CD4-positive, alpha-beta T cell (primary cell): ENCODE results near the gene CNKSR3. TPM values are rescaled to one million over a fixed set of nuclear protein-coding genes. Genes with fewer than 3 reads are reported as not detected.

Source experiments
- ATAC-seq: fragments of 200-7000 bp; cut with Tn5 transposase; one replicate; pipeline ENCODE4 v1.10.0; 2022; ENCODE audit warnings: mild to moderate bottlenecking; ENCODE audit not compliant: poor library complexity
- CTCF ChIA-PET: fragments of 350-600 bp; sonication (Branson Sonifier 250); formaldehyde crosslinking; loops from one replicate; lab custom pipeline; 2021; ENCODE audit warnings: antibody characterized with exemption, inconsistent platforms; lab: Charles Lee
- POLR2A ChIA-PET: fragments of 350-600 bp; sonication (Branson Sonifier 250); formaldehyde crosslinking; loops from one replicate; lab custom pipeline; 2021; ENCODE audit warnings: antibody characterized with exemption, inconsistent platforms; lab: Charles Lee
- DNase-seq, 14 experiments: peaks; one replicate each; pipeline ENCODE4 v3.0.0-alpha.2; 2013 to 2020; ENCODE audit warnings: mixed read lengths in 2 of 14
- H3K27ac ChIP-seq, 2 donors: one replicate each; pipeline versions ENCODE4 v1.5.1 to v1.7.0; 2013; ENCODE audit warnings: low read length in 2 of 2, low read depth in 1 of 2, mild to moderate bottlenecking in 1 of 2
- H3K27me3 ChIP-seq, 2 experiments: 1 replicate in 1 of 2; 2 replicates in 1 of 2; pipeline versions ENCODE4 v1.6.1 to v1.7.0; 2013; ENCODE audit warnings: low read length in 2 of 2, control low read depth in 1 of 2, mild to moderate bottlenecking in 1 of 2, moderate library complexity in 1 of 2; ENCODE audit not compliant: insufficient read depth in 2 of 2, control insufficient read depth in 1 of 2
- H3K36me3 ChIP-seq: one replicate; pipeline ENCODE4 v1.6.1; 2013; ENCODE audit warnings: low read length, control low read depth; ENCODE audit not compliant: insufficient read depth
- H3K4me1 ChIP-seq: one replicate; pipeline ENCODE4 v1.6.1; 2013; ENCODE audit warnings: low read length, control low read depth; ENCODE audit not compliant: insufficient read depth
- H3K4me3 ChIP-seq: one replicate; pipeline ENCODE4 v1.5.1; 2013; ENCODE audit warnings: mild to moderate bottlenecking, low read length, moderate library complexity
- H3K9me3 ChIP-seq, 2 experiments: 1 replicate in 1 of 2; 2 replicates in 1 of 2; pipeline versions ENCODE4 v1.6.1 to v1.7.0; 2013; ENCODE audit warnings: low read length in 2 of 2, mild to moderate bottlenecking in 2 of 2, control low read depth in 1 of 2, moderate library complexity in 1 of 2; ENCODE audit not compliant: control insufficient read depth in 1 of 2, insufficient read depth in 1 of 2
- H3K27ac Mint-ChIP-seq: one replicate; pipeline ENCODE4 v1.8.0; 2020; ENCODE audit warnings: mixed read lengths
- H3K27me3 Mint-ChIP-seq: one replicate; pipeline ENCODE4 v1.8.0; 2021; ENCODE audit warnings: mixed read lengths
- H3K36me3 Mint-ChIP-seq: one replicate; pipeline ENCODE4 v1.8.0; 2021; ENCODE audit warnings: low read depth, mixed read lengths
- H3K4me1 Mint-ChIP-seq: one replicate; pipeline ENCODE4 v1.8.0; 2021; ENCODE audit warnings: low read depth, mixed read lengths
- H3K4me3 Mint-ChIP-seq: one replicate; pipeline ENCODE4 v1.8.0; 2020; ENCODE audit warnings: mild to moderate bottlenecking, mixed read lengths
- H3K9me3 Mint-ChIP-seq: one replicate; pipeline ENCODE4 v1.8.0; 2020; ENCODE audit warnings: mixed read lengths
- intact Hi-C, 2 experiments: fragments of 100-400 bp; cut with DNase I in 1 of 2; cut with micrococcal nuclease in 1 of 2; formaldehyde crosslinking; loops; one replicate each; pipeline versions ENCODE4 v1.15.1 to v1.9.0; 2023 to 2025; cut with DNase I, micrococcal nuclease
- total RNA-seq, 174 experiments: library from RNA in 2 of 174; stranded (reverse) in 2 of 174; gene quantifications; one replicate each; pipeline ENCODE4 v1.2.3 and lab custom pipeline; 2021 to 2026
- TF ChIP-seq, protein P1 (sequence below): fragments of 200-600 bp; IDR thresholded peaks from one replicate; pipeline ENCODE4 v1.8.0; 2022; ENCODE audit warnings: antibody characterized with exemption, mild to moderate bottlenecking

The CNKSR3 gene
- total RNA-seq, 2 experiments from 2014 or later = 0.14 TPM; not detected in 1

DNA sequence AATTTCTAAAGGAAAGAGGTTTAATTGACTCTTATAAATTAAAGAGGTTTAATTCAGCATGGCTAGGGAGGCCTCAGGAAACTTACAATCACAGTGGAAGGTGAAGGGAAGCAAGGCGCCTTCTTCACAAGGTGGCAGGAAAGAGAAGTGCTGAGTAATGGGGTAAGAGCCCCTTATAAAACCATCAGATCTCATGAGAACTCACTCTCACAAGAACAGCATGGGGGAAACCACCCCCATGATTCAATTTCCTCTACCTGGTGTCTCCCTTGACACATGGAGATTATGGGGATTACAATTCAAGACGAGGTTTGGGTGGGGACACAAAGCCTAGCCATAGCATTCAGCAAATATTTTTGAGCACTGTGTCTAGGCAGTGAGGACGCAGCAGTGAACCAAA is 150.0 kb downstream of the CNKSR3 start:
- Mint-ChIP-seq H3K36me3 (no peaks in the 10 kb centered on the region), H3K27ac (no peak overlapping the region), H3K4me1 (peaks cover 15% of the 10 kb centered on the region), H3K27me3 (no peaks in the 10 kb centered on the region), H3K4me3 (no peak overlapping the region), H3K9me3 (no peaks in the 10 kb centered on the region)
- no peaks in the 10 kb centered on the region for H3K27me3 ChIP-seq
- no peaks in the 10 kb centered on the region for H3K9me3 ChIP-seq
- intact Hi-C loops = no loop called here
- H3K4me1 ChIP-seq = no peaks in the 10 kb centered on the region
- TF ChIP-seq, protein P1, sequence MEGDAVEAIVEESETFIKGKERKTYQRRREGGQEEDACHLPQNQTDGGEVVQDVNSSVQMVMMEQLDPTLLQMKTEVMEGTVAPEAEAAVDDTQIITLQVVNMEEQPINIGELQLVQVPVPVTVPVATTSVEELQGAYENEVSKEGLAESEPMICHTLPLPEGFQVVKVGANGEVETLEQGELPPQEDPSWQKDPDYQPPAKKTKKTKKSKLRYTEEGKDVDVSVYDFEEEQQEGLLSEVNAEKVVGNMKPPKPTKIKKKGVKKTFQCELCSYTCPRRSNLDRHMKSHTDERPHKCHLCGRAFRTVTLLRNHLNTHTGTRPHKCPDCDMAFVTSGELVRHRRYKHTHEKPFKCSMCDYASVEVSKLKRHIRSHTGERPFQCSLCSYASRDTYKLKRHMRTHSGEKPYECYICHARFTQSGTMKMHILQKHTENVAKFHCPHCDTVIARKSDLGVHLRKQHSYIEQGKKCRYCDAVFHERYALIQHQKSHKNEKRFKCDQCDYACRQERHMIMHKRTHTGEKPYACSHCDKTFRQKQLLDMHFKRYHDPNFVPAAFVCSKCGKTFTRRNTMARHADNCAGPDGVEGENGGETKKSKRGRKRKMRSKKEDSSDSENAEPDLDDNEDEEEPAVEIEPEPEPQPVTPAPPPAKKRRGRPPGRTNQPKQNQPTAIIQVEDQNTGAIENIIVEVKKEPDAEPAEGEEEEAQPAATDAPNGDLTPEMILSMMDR = no peak
- CTCF ChIA-PET = no interaction called here
- ATAC-seq = no peak
- no peaks in the 10 kb centered on the region for H3K36me3 ChIP-seq
- H3K27ac ChIP-seq = no peak overlapping the region
- POLR2A ChIA-PET = no interaction called here
- no peak overlapping the region for H3K4me3 ChIP-seq
- DNase-seq = no peak

DNA sequence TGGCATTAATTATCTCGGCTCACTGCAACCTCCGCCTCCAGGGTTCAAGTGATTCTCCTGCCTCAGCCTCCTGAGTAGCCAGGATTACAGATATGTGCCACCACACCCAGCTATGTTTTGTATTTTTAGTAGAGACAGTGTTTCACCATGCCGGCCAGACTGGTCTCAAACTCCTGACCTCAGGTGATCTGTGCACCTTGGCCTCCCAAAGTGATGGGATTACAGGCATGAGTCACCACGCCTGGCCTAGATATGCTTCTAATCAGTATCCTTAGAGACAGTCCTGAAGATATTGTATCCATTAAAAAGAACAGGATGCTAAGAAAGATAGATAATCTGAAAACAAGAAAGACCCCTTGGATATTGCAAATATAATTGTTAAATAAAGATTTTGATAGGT is 150.8 kb downstream of the CNKSR3 start:
- no peak overlapping the region for H3K27ac Mint-ChIP-seq
- POLR2A ChIA-PET = no interaction called here
- Histone ChIP-seq H3K4me1 (no peaks in the 10 kb centered on the region), H3K27ac (no peak overlapping the region), H3K27me3 (no peaks in the 10 kb centered on the region), H3K4me3 (no peak overlapping the region), H3K9me3 (no peaks in the 10 kb centered on the region), H3K36me3 (no peaks in the 10 kb centered on the region)
- no peaks in the 10 kb centered on the region for H3K9me3 Mint-ChIP-seq
- intact Hi-C loops = no loop called here
- peaks cover 15% of the 10 kb centered on the region for H3K4me1 Mint-ChIP-seq
- DNase-seq (no peak), ATAC-seq (no peak)
- CTCF ChIA-PET = no interaction called here
- H3K27me3 Mint-ChIP-seq = no peaks in the 10 kb centered on the region
- no peaks in the 10 kb centered on the region for H3K36me3 Mint-ChIP-seq
- TF ChIP-seq, protein P1 = no peak
- no peak overlapping the region for H3K4me3 Mint-ChIP-seq

DNA sequence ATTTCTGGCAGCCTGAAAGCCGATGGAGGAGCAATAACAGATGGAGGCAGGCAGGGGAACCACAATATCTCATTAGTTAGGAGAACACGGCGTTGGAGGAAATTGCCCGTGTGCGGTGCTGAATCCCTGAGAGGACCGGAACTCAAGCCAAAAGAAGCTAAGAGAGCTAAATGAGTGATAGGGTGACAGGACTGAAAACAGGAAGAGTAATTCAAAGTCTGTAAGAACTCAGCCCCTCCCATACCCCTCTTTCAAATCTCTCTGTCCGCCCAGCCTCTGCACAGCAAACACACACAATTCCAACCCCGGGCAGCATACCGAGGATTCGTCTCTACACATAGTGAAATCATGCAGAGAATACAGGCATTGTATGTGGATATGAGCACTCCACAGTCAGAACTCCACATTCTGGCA is 151.3 kb downstream of the CNKSR3 start:
- no peaks in the 10 kb centered on the region for H3K27me3 Mint-ChIP-seq
- no peak overlapping the region for H3K27ac Mint-ChIP-seq
- Histone ChIP-seq H3K4me1 (no peaks in the 10 kb centered on the region), H3K27ac (no peak overlapping the region), H3K27me3 (no peaks in the 10 kb centered on the region), H3K36me3 (no peaks in the 10 kb centered on the region), H3K9me3 (no peaks in the 10 kb centered on the region), H3K4me3 (peak overlapping the region; percentile 0)
- H3K4me3 Mint-ChIP-seq = peak overlapping the region; percentile 42
- POLR2A ChIA-PET = no interaction called here
- no peaks in the 10 kb centered on the region for H3K9me3 Mint-ChIP-seq
- TF ChIP-seq, protein P1 = no peak
- no peaks in the 10 kb centered on the region for H3K36me3 Mint-ChIP-seq
- no peak for ATAC-seq
- peaks cover 15% of the 10 kb centered on the region for H3K4me1 Mint-ChIP-seq
- peak in 3 of 14 experiments; percentile 11 to 26 (median 18) for DNase-seq
- intact Hi-C loops = no loop called here
- CTCF ChIA-PET = no interaction called here
